CD4-positive, alpha-beta memory T cell (primary cell): ENCODE results near the gene HDAC5. TPM values are rescaled to one million over a fixed set of nuclear protein-coding genes. Genes with fewer than 3 reads are reported as not detected.
"Not testable (repeated sequence)": the region's sequence is repeated elsewhere in the genome, so short reads cannot be mapped to it uniquely, and the experiment has no call there.

Source experiments
- CTCF ChIA-PET: fragments of 350-600 bp; sonication (Branson Sonifier 250); formaldehyde crosslinking; loops from one replicate; lab custom pipeline; 2021; ENCODE audit warnings: inconsistent platforms; ENCODE audit not compliant: partially characterized antibody; lab: Charles Lee
- POLR2A ChIA-PET: fragments of 350-600 bp; sonication (Branson Sonifier 250); formaldehyde crosslinking; loops from one replicate; lab custom pipeline; 2021; ENCODE audit not compliant: partially characterized antibody; lab: Charles Lee
- DNase-seq, 5 donors: peaks; one replicate each; pipeline versions ENCODE4 v3.0.0 to v3.0.0-alpha.2; 2020 to 2022; ENCODE audit warnings: mixed read lengths in 1 of 5
- H3K27ac ChIP-seq: one replicate; pipeline ENCODE4 v1.7.0; 2013; ENCODE audit warnings: low read depth, low read length
- H3K27me3 ChIP-seq: 2 replicates; pipeline ENCODE4 v1.7.0; 2013; ENCODE audit warnings: mild to moderate bottlenecking, low read length, moderate library complexity; ENCODE audit not compliant: insufficient read depth
- H3K36me3 ChIP-seq: 2 replicates; pipeline ENCODE4 v1.7.0; 2013; ENCODE audit warnings: mild to moderate bottlenecking, low read length, moderate library complexity; ENCODE audit not compliant: insufficient read depth
- H3K4me1 ChIP-seq: 2 replicates; pipeline ENCODE4 v1.7.0; 2013; ENCODE audit warnings: mild to moderate bottlenecking, low read length, moderate library complexity; ENCODE audit not compliant: insufficient read depth
- H3K4me3 ChIP-seq, 2 donors: one replicate each; pipeline ENCODE4 v1.7.0; 2013; ENCODE audit warnings: low read length in 2 of 2, mild to moderate bottlenecking in 1 of 2
- H3K9me3 ChIP-seq, 2 donors: one replicate each; pipeline ENCODE4 v1.7.0; 2013; ENCODE audit warnings: low read length in 2 of 2, control low read depth in 1 of 2; ENCODE audit not compliant: control insufficient read depth in 1 of 2
- H3K27ac Mint-ChIP-seq, 7 donors: one replicate each; pipeline ENCODE4 v1.8.0; 2020 to 2021; ENCODE audit warnings: mixed read lengths in 7 of 7, mild to moderate bottlenecking in 6 of 7, inconsistent platforms in 3 of 7, moderate library complexity in 3 of 7
- H3K27me3 Mint-ChIP-seq, 2 donors: one replicate each; pipeline ENCODE4 v1.8.0; 2020 to 2021; ENCODE audit warnings: mixed read lengths in 2 of 2
- H3K36me3 Mint-ChIP-seq, 2 donors: one replicate each; pipeline ENCODE4 v1.8.0; 2020 to 2021; ENCODE audit warnings: mixed read lengths in 2 of 2, inconsistent platforms in 1 of 2, mild to moderate bottlenecking in 1 of 2
- H3K4me1 Mint-ChIP-seq, 4 donors: one replicate each; pipeline ENCODE4 v1.8.0; 2020 to 2021; ENCODE audit warnings: mixed read lengths in 4 of 4, mild to moderate bottlenecking in 1 of 4
- H3K4me3 Mint-ChIP-seq, 8 donors: one replicate each; pipeline ENCODE4 v1.8.0; 2020 to 2021; ENCODE audit warnings: mixed read lengths in 8 of 8, mild to moderate bottlenecking in 7 of 8, moderate library complexity in 6 of 8, inconsistent platforms in 3 of 8
- H3K9me3 Mint-ChIP-seq, 8 donors: one replicate each; pipeline ENCODE4 v1.8.0; 2020 to 2021; ENCODE audit warnings: mixed read lengths in 8 of 8, mild to moderate bottlenecking in 5 of 8, inconsistent platforms in 3 of 8, moderate library complexity in 1 of 8
- intact Hi-C: fragments of 100-400 bp; cut with micrococcal nuclease; formaldehyde crosslinking; loops from one replicate; pipeline ENCODE4 v1.15.1; 2023
- polyA plus RNA-seq, 2 donors: library from polyadenylated mRNA; unstranded; fragments of 300-500 nt; fragmentation: Illumina TruSeq; gene quantifications; one replicate each; pipeline ENCODE4 v1.2.3, GENCODE V29; 2021
- total RNA-seq, 2 experiments: library from RNA; stranded (reverse); gene quantifications; one replicate each; pipeline ENCODE4 v1.2.3, GENCODE V29; 2021

HDAC5 gene
- total and polyA plus RNA-seq, 4 experiments from 2014 or later: 12.8 to 74.2 (median 52.8) TPM

GRCh38 chr17:44106801-44107200 is 16.6 kb downstream of the HDAC5 start:
- no peaks in the 10 kb centered on the region for H3K9me3 Mint-ChIP-seq

GRCh38 chr17:44105941-44106340 is 17.5 kb downstream of the HDAC5 start:
- no peak overlapping the region for H3K27ac Mint-ChIP-seq
- Histone ChIP-seq H3K36me3 (peaks cover 3% of the 10 kb centered on the region), H3K4me3 (no peak overlapping the region), H3K9me3 (no peaks in the 10 kb centered on the region), H3K27ac (no peak overlapping the region), H3K27me3 (no peaks in the 10 kb centered on the region), H3K4me1 (peaks cover 7% of the 10 kb centered on the region)
- no peak overlapping the region for H3K4me3 Mint-ChIP-seq
- no peaks in the 10 kb centered on the region for H3K27me3 Mint-ChIP-seq
- no peaks in the 10 kb centered on the region for H3K9me3 Mint-ChIP-seq
- ChIA-PET POLR2A (no interaction called here), CTCF (no interaction called here)
- DNase-seq: no peak
- intact Hi-C loops: no loop called here
- peaks cover 0 to 6% (median 4%) of the 10 kb centered on the region in 4 donors for H3K4me1 Mint-ChIP-seq
- H3K36me3 Mint-ChIP-seq: peaks cover 7 to 19% of the 10 kb centered on the region in 2 donors

More at GRCh38 chr17:44106801-44107200, 16.6 kb downstream of the HDAC5 start:
- ChIA-PET POLR2A (no interaction called here), CTCF (interaction anchor here (1.0 kb wide), 1 partner anchor 8 kb away, joined by 3 read pairs; no protein-coding TSS in a partner anchor)
- H3K4me3 Mint-ChIP-seq: no peak overlapping the region
- DNase-seq: no peak
- peaks cover 4 to 15% (median 9%) of the 10 kb centered on the region in 4 donors for H3K4me1 Mint-ChIP-seq
- H3K27me3 Mint-ChIP-seq: no peaks in the 10 kb centered on the region
- intact Hi-C loops: no loop called here
- Histone ChIP-seq H3K4me1 (peaks cover 16% of the 10 kb centered on the region), H3K27me3 (no peaks in the 10 kb centered on the region), H3K4me3 (no peak overlapping the region), H3K27ac (no peak overlapping the region), H3K9me3 (no peaks in the 10 kb centered on the region), H3K36me3 (peaks cover 3% of the 10 kb centered on the region)
- peaks cover 7 to 18% of the 10 kb centered on the region in 2 donors for H3K36me3 Mint-ChIP-seq
- no peak overlapping the region for H3K27ac Mint-ChIP-seq

- Histone ChIP-seq H3K36me3 (peaks cover 3% of the 10 kb centered on the region), H3K4me1 (peaks cover 2% of the 10 kb centered on the region), H3K9me3 (no peaks in the 10 kb centered on the region), H3K4me3 (no peak overlapping the region), H3K27ac (no peak overlapping the region), H3K27me3 (no peaks in the 10 kb centered on the region)
- Mint-ChIP-seq H3K9me3 (no peaks in the 10 kb centered on the region), H3K4me3 (no peak overlapping the region), H3K4me1 (peaks cover 0 to 6% (median 3%) of the 10 kb centered on the region in 4 donors), H3K27me3 (no peaks in the 10 kb centered on the region), H3K36me3 (peaks cover 7 to 19% of the 10 kb centered on the region in 2 donors), H3K27ac (no peak overlapping the region)
- DNase-seq: no peak
- CTCF ChIA-PET: no interaction called here
- intact Hi-C loops: no loop called here
- POLR2A ChIA-PET: no interaction called here
These were observed 18.0 kb downstream of the HDAC5 start for GRCh38 chr17:44105483-44105882.

- ChIA-PET POLR2A (no interaction called here), CTCF (interaction anchor here (1.1 kb wide), 1 partner anchor 15 kb away, joined by 3 read pairs; no protein-coding TSS in a partner anchor)
- H3K27ac ChIP-seq: no peak overlapping the region
- no peaks in the 10 kb centered on the region for H3K9me3 Mint-ChIP-seq
- peaks cover 3% of the 10 kb centered on the region for H3K36me3 ChIP-seq
- H3K4me3 Mint-ChIP-seq: no peak overlapping the region
- intact Hi-C loops: no loop called here
- H3K4me1 ChIP-seq: no peaks in the 10 kb centered on the region
- H3K4me1 Mint-ChIP-seq: peaks cover 2 to 12% (median 5%) of the 10 kb centered on the region in 4 donors
- H3K27ac Mint-ChIP-seq: peak overlapping the region in 1 of 7 donors; percentile 68
- H3K9me3 ChIP-seq: no peaks in the 10 kb centered on the region
- no peak overlapping the region for H3K4me3 ChIP-seq
- DNase-seq: peak in 1 of 5 donors; percentile 36
- H3K27me3 Mint-ChIP-seq: no peaks in the 10 kb centered on the region
- peaks cover 7 to 14% of the 10 kb centered on the region in 2 donors for H3K36me3 Mint-ChIP-seq
- no peaks in the 10 kb centered on the region for H3K27me3 ChIP-seq
These were observed 20.4 kb downstream of the HDAC5 start for GRCh38 chr17:44102849-44103622.

- CTCF ChIA-PET: interaction anchor here (1.1 kb wide), 1 partner anchor 16 kb away, joined by 3 read pairs; no protein-coding TSS in a partner anchor
- H3K36me3 ChIP-seq, H3K4me1 ChIP-seq, H3K27me3 Mint-ChIP-seq, intact Hi-C loops, H3K4me3 Mint-ChIP-seq, H3K9me3 Mint-ChIP-seq, H3K27ac Mint-ChIP-seq, H3K9me3 ChIP-seq, H3K27me3 ChIP-seq, POLR2A ChIA-PET, H3K27ac ChIP-seq, H3K4me3 ChIP-seq: not testable (repeated sequence)
- H3K4me1 Mint-ChIP-seq: peaks cover 2 to 14% (median 4%) of the 10 kb centered on the region in 4 donors
- H3K36me3 Mint-ChIP-seq: peaks cover 3 to 14% of the 10 kb centered on the region in 2 donors
- peak in 1 of 5 donors; percentile 4 for DNase-seq
These were observed 21.6 kb downstream of the HDAC5 start for GRCh38 chr17:44101858-44102257.

GRCh38 chr17:44097110-44097958 is 26.1 kb downstream of the HDAC5 start:
- intact Hi-C loops: no loop called here
- H3K27me3 ChIP-seq: no peaks in the 10 kb centered on the region
- H3K4me3 ChIP-seq: no peak overlapping the region
- H3K36me3 ChIP-seq: no peaks in the 10 kb centered on the region
- Mint-ChIP-seq H3K4me3 (no peak overlapping the region), H3K27me3 (no peaks in the 10 kb centered on the region), H3K4me1 (peaks cover 0 to 16% (median 3%) of the 10 kb centered on the region in 4 donors), H3K9me3 (no peaks in the 10 kb centered on the region), H3K36me3 (peaks cover 0 to 11% of the 10 kb centered on the region in 2 donors), H3K27ac (peak overlapping the region in 1 of 7 donors; percentile 19)
- H3K4me1 ChIP-seq: peaks cover 7% of the 10 kb centered on the region
- H3K27ac ChIP-seq: no peak overlapping the region
- no peaks in the 10 kb centered on the region for H3K9me3 ChIP-seq
- CTCF ChIA-PET: no interaction called here
- POLR2A ChIA-PET: no interaction called here
- peak in 1 of 5 donors; percentile 21 for DNase-seq
